Activated B cell treated with CpG ODN at 0.5 μM for 24 hours (primary cell): ENCODE results near the gene CD55. TPM values are rescaled to one million over a fixed set of nuclear protein-coding genes. Genes with fewer than 3 reads are reported as not detected.

Experiments
- ATAC-seq: fragments of 200-7000 bp; cut with Tn5 transposase; one replicate; pipeline ENCODE4 v1.10.0; 2021; ENCODE audit warnings: low read depth, mild to moderate bottlenecking, moderate library complexity
- CTCF ChIA-PET: fragments of 350-600 bp; sonication (Branson Sonifier 250); formaldehyde crosslinking; loops from one replicate; lab custom pipeline; 2021; ENCODE audit warnings: antibody characterized with exemption; lab: Charles Lee
- POLR2A ChIA-PET: fragments of 350-600 bp; sonication (Branson Sonifier 250); formaldehyde crosslinking; loops from one replicate; lab custom pipeline; 2021; ENCODE audit warnings: antibody characterized with exemption; lab: Charles Lee
- DNase-seq: peaks from one replicate; pipeline ENCODE4 v3.0.0; 2022
- H3K27ac Mint-ChIP-seq: one replicate; pipeline ENCODE4 v1.8.0; 2020; ENCODE audit warnings: mixed read lengths
- H3K27me3 Mint-ChIP-seq: one replicate; pipeline ENCODE4 v1.8.0; 2021; ENCODE audit warnings: mixed read lengths
- H3K36me3 Mint-ChIP-seq: one replicate; pipeline ENCODE4 v1.8.0; 2021; ENCODE audit warnings: low read depth, mixed read lengths
- H3K4me1 Mint-ChIP-seq: one replicate; pipeline ENCODE4 v1.8.0; 2021; ENCODE audit warnings: mixed read lengths
- H3K4me3 Mint-ChIP-seq: one replicate; pipeline ENCODE4 v1.8.0; 2020; ENCODE audit warnings: mild to moderate bottlenecking, mixed read lengths
- H3K9me3 Mint-ChIP-seq: one replicate; pipeline ENCODE4 v1.8.0; 2020; ENCODE audit warnings: mixed read lengths
- intact Hi-C: fragments of 100-400 bp; cut with micrococcal nuclease; formaldehyde crosslinking; loops from one replicate; pipeline ENCODE4 v1.15.1; 2024
- total RNA-seq: library from RNA; stranded (reverse); gene quantifications from 2 replicates; pipeline ENCODE4 v1.2.3, GENCODE V29; 2022
- TF ChIP-seq, protein P1 (sequence below): fragments of 200-600 bp; IDR thresholded peaks from one replicate; pipeline ENCODE4 v1.8.0; 2022; ENCODE audit warnings: antibody characterized with exemption, mild to moderate bottlenecking

The CD55 gene
- total RNA-seq, 1 donor from 2014 or later: 90.9 TPM

DNA sequence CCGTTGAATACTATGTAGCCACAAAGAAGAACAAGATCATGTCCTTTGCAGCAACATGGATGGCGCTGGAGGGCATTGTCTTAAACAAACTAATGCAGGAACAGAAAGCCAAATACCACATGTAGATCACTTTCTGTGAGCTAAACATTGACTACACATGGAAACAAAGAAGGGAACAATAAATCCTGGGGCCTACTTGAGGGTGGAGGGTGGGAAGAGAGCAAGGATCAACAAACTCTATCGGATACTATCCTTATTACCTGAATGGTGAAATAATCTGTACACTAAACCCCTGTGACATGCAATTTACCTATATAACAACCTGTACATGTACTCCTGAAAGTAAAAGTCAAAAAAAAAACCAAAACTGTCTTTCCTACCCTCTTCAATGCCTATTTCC lies 40.8 kb upstream of the CD55 start:
- Mint-ChIP-seq H3K9me3 (no peaks in the 10 kb centered on the region), H3K4me3 (no peak overlapping the region), H3K4me1 (peaks cover 45% of the 10 kb centered on the region), H3K36me3 (no peaks in the 10 kb centered on the region), H3K27ac (no peak overlapping the region), H3K27me3 (no peaks in the 10 kb centered on the region)
- DNase-seq: no peak
- ChIA-PET CTCF (no interaction called here), POLR2A (no interaction called here)
- no peak for ATAC-seq
- TF ChIP-seq, protein P1, sequence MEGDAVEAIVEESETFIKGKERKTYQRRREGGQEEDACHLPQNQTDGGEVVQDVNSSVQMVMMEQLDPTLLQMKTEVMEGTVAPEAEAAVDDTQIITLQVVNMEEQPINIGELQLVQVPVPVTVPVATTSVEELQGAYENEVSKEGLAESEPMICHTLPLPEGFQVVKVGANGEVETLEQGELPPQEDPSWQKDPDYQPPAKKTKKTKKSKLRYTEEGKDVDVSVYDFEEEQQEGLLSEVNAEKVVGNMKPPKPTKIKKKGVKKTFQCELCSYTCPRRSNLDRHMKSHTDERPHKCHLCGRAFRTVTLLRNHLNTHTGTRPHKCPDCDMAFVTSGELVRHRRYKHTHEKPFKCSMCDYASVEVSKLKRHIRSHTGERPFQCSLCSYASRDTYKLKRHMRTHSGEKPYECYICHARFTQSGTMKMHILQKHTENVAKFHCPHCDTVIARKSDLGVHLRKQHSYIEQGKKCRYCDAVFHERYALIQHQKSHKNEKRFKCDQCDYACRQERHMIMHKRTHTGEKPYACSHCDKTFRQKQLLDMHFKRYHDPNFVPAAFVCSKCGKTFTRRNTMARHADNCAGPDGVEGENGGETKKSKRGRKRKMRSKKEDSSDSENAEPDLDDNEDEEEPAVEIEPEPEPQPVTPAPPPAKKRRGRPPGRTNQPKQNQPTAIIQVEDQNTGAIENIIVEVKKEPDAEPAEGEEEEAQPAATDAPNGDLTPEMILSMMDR: no peak
- intact Hi-C loops: no loop called here

DNA sequence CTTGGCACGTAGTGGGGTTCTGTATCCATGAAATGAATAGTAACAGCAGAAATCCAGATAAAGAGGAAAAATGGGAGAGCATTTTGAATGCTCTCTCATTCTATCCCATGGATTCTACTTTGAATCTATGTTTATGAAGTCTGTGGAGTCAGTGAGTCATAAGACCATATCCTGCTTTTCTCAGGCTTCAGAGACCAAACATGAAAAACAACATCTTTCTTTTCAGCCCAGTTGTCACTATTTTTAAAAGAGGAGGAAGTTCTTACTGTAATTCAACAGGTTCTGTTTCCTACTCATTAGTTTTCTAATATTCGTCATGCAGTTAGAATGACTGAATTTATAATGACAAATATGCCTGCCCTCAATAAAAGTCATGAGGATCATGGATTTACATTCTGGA lies 39.4 kb upstream of the CD55 start:
- Mint-ChIP-seq H3K27ac (peak overlapping the region; percentile 0), H3K4me3 (peak overlapping the region; percentile 1), H3K36me3 (no peaks in the 10 kb centered on the region), H3K9me3 (no peaks in the 10 kb centered on the region), H3K27me3 (no peaks in the 10 kb centered on the region), H3K4me1 (peaks cover 39% of the 10 kb centered on the region)
- TF ChIP-seq, protein P1: no peak
- ChIA-PET POLR2A (no interaction called here), CTCF (no interaction called here)
- intact Hi-C loops: no loop called here
- DNase-seq (no peak), ATAC-seq (no peak)

DNA sequence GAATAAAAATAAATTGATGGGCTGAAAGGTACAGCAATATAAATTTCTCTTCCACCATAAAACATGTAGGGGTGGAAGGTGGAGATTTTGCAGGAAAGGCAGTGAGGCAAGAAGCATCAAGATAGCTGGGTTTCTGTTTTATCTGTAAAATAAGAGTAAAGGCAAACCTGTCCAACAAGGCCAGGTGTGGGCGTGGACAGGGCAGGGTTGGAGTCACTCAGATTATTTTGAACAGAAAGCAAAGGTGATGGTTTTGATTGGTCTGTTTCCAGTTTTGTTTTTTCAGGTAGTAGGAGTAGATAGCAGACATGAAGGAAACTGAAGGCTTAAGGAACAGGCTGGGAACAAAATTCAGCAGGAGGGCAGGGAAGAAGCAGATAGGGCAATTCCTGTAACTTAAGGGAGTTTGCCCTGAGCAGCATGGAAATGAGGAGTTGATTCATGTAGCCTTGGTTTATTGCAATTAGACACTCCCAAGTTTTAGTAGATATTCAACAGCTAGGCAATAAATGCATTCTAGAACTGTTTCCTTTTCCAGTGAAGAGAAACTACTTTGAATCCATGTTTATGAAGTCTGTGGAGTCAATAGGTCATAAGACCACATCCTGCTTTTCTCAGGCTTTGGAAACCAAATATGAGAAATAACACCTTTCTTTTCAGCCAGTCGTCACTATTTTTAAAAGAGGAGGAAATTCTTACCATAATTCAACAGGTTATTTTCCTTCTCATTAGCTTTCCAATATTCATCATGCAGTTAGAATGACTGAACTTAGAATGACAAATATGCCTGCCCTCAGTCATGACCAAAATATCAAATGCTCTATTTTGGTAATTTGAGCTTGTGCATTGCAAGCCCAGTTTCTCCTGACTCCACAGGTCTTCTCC lies 38.7 kb upstream of the CD55 start:
- Mint-ChIP-seq H3K9me3 (no peaks in the 10 kb centered on the region), H3K27ac (peak overlapping the region; percentile 1), H3K36me3 (no peaks in the 10 kb centered on the region), H3K4me3 (peak overlapping the region; percentile 1), H3K27me3 (no peaks in the 10 kb centered on the region), H3K4me1 (peaks cover 33% of the 10 kb centered on the region)
- no peak for DNase-seq
- no peak for ATAC-seq
- POLR2A ChIA-PET: no interaction called here
- intact Hi-C loops: no loop called here
- TF ChIP-seq, protein P1: no peak
- CTCF ChIA-PET: no interaction called here

DNA sequence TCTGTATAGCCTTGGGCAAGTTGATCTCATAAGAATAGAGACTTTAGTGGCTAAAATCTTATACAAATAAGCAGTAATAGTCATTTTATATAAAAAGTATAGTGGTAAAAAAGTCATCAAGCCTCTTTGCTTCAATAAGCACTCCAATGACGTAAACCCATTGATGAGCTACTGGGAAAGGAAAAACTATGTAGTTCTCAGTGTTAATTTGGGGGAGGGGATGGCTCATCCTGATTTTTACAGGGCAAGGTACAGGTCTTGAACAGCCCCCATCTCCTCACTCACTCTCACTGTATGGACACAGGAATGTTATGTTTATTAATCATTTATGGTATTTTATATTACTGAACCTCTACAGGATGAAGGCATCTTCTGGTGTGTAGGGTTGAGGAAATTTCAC lies 38.1 kb upstream of the CD55 start:
- TF ChIP-seq, protein P1: no peak
- ATAC-seq: no peak
- H3K4me3 Mint-ChIP-seq: no peak overlapping the region
- intact Hi-C loops: no loop called here
- no peaks in the 10 kb centered on the region for H3K9me3 Mint-ChIP-seq
- POLR2A ChIA-PET: no interaction called here
- no peak for DNase-seq
- H3K4me1 Mint-ChIP-seq: peaks cover 33% of the 10 kb centered on the region
- H3K27me3 Mint-ChIP-seq: no peaks in the 10 kb centered on the region
- CTCF ChIA-PET: no interaction called here
- no peak overlapping the region for H3K27ac Mint-ChIP-seq
- H3K36me3 Mint-ChIP-seq: no peaks in the 10 kb centered on the region

DNA sequence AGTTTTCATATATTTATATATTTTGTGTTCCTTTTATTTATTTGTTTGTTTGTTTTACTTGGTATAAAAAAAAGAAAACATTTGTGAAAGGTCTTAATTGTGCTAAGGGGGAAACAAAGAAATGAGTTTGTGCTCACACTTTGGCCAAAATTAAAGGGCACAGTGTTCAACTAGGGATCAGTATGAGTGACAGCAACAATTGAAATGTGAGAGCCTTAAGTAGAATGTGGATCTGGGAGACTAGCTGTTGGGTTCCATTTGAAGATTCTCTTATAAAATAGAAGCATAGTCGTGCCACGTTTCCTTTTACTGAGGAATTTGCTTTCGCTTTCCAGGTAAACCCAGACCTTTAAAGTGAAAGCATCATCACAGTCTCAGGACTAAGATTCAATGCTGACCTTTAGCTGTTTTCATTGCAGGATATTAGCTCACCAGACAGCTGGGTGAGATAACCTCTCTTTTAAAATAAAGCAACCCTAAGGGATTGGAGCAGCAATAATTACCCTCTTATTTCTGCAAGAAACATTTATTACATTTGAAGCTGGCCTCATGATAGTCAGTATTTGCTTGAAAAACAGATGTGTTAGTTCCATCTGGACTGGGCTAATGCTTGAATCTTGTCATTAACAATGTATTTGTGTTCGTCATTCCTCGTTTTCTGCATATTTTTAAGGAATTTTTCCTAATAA lies 37.1 kb upstream of the CD55 start:
- Mint-ChIP-seq H3K4me1 (peaks cover 33% of the 10 kb centered on the region), H3K27ac (no peak overlapping the region), H3K27me3 (no peaks in the 10 kb centered on the region), H3K9me3 (no peaks in the 10 kb centered on the region), H3K36me3 (no peaks in the 10 kb centered on the region), H3K4me3 (no peak overlapping the region)
- DNase-seq: no peak
- ChIA-PET POLR2A (interaction anchor here (0.6 to 0.7 kb wide), 2 partner anchors 9 to 21 kb away, joined by 4 to 7 read pairs; no protein-coding TSS in a partner anchor), CTCF (interaction anchor here (0.7 kb wide), 1 partner anchor 182 kb away, joined by 3 read pairs; no protein-coding TSS in a partner anchor)
- ATAC-seq: no peak
- TF ChIP-seq, protein P1: no peak
- intact Hi-C loops: no loop called here
